Measurements from ENCODE around the gene EXOC4.
"Not testable (repeated sequence)": the region's sequence is repeated elsewhere in the genome, so short reads cannot be mapped to it uniquely, and the experiment has no call there.

The EXOC4 gene

DNA sequence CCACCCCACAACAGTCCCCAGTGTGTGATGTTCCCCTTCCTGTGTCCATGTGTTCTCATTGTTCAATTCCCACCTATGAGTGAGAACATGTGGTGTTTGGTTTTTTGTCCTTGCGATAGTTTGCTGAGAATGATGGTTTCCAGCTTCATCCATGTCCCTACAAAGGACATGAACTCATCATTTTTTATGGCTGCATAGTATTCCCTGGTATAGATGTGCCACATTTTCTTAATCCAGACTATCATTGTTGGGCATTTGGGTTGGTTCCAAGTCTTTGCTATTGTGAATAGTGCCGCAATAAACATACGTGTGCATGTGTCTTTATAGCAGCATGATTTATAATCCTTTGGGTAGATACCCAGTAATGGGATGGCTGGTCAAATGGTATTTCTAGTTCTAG is 26.1 kb downstream of the EXOC4 start:
- DNase-seq: not testable (repeated sequence)

DNA sequence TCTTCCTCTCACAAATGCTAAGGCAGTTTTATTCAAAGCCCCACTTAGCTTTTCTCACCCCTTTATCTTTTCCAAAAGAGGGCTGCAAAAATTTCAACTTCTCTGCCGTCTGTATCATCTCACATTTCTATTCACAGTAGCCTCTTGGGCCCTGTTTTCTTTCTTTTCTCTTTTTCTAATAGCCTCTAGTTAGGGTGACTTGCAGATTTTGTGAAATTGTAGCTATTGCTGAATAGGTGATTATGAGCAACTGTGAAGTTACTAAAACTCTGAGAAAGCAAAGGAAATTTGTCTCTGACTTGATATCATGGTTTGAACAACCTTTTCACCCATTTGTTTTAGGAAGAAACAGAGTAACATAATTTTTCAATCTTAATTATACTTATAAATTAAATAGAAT is 29.2 kb downstream of the EXOC4 start:
- DNase-seq: no peak

GRCh38 chr7:133284092-133284491 is 31.2 kb downstream of the EXOC4 start:
- no peak for DNase-seq

- no peak for DNase-seq
Observed at GRCh38 chr7:133288970-133289369, 36.1 kb downstream of the EXOC4 start.

DNA sequence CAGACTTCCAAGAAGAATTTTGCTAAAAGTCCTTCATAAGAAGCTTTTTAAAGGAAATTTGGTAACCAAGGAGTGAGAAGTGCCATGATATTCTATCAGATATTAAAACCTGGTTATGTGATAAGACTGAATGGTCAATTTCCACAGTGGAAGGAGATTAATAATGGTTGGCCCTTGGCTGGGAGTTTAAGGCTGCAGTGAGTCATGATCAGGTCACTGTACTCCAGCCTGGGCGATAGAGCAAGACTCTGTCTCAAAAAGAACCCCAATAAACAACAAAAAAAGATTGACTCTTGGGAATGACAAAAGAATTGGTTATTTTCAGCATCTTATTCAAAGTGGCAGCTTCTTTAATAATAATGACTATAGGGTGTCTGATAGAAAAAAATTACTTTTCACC is 37.2 kb downstream of the EXOC4 start:
- no peak for DNase-seq

- DNase-seq: no peak
Observed at GRCh38 chr7:133290676-133291333, 37.9 kb downstream of the EXOC4 start.

DNA sequence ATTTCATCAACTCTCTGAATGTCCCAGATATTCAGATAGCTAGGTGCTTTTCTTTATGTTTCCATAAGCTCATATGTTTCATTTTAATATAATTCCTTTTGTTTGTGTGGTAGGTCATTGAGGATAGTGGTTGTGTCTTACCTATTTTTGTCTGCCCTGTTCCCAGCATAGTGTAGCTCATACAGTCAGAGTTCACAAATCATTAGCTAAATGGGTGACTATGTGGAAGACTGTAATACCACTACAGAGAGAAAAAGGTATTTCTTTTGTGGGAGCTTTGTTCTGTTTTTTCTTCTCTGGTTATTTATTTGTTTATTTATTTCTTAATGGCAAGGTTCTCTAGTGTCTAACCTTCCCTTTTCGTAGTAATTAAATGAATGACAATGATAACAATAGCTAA is 39.8 kb downstream of the EXOC4 start:
- DNase-seq: no peak

- no peak for DNase-seq
Observed at GRCh38 chr7:133293384-133294160, 40.7 kb downstream of the EXOC4 start.

- no peak for DNase-seq
Observed at GRCh38 chr7:133294234-133294633, 41.4 kb downstream of the EXOC4 start.

- no peak for DNase-seq
Observed at GRCh38 chr7:133295484-133295883, 42.6 kb downstream of the EXOC4 start.

GRCh38 chr7:133297093-133297492 is 44.2 kb downstream of the EXOC4 start:
- no peak for DNase-seq

DNA sequence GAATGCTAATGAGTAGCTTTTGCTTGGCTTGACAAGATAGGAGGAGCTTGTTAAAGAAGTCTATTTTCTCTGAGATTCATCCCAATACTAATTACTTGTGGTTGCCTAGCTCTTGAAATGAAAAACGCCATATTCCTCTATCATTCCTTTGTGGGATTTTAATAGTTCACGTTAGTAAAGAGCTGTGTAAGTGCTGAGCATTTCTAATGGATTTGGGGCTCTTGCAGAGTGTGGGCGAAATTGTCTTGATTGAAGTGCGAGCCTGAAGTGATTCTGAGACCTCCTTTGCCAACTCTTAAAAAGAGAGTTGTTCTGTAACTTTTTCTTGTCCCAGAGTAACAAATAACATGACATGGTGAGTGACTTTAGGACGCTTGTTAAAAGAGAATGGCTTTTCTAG is 45.2 kb downstream of the EXOC4 start:
- DNase-seq: no peak

- DNase-seq: no peak
Observed at GRCh38 chr7:133299676-133300075, 46.8 kb downstream of the EXOC4 start.

GRCh38 chr7:133300088-133300487 is 47.2 kb downstream of the EXOC4 start:
- no peak for DNase-seq

DNA sequence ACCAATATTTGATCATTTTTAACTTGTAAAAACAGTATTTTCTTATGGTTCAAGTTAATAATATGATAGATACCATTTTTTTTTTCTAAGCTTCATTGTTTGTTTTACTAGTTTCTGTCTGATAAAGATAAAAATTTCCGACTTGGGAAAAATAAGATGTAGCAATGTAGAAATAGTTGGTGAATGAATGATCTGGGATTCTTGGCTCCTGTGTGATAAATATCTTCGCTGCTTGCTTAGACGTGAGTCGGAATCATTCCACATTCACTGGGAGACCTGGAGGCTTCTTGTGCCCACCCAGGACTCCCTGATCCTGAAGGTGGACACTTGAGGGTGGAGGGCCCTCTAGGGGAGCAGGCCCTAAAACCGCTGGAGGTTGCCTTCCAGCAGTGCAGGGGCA is 47.9 kb downstream of the EXOC4 start:
- no peak for DNase-seq

DNA sequence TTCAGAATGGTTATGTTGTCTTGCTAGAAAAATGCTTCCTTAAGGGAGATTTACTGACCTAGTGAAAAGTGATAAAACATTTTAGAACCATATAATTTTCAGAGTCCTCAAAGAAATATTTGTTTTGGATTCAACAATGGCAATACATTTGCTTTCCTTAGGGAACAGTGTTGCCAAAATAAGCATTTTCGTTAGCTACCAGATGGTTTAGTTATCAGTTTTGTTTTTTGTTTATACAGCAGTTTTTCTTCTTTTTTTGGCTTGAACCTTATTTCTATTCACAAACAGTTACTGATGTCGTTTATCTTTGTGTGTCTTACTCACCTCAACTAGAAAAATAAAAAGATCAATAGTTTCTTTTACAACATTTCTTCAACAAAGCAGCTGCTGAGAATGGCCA is 48.6 kb downstream of the EXOC4 start:
- DNase-seq: no peak

DNA sequence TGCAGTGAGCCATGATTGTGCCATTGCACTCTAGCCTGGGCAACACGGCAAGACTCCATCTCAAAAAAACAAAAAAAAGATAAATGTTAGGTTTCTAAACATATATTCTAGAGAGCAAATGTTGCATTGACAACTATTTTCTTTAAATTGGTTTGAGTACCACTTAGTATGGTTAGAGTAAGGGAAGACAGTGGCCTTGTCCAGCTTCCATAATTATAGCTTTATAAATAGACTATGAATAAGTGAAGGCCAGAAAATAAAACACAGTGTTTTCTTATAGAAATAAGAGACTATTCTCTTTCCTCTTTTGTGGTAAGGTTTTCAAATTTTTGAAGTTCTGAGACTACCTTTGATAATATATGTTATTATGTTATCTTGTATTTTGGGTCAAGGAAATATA is 50.5 kb downstream of the EXOC4 start:
- DNase-seq: no peak

DNA sequence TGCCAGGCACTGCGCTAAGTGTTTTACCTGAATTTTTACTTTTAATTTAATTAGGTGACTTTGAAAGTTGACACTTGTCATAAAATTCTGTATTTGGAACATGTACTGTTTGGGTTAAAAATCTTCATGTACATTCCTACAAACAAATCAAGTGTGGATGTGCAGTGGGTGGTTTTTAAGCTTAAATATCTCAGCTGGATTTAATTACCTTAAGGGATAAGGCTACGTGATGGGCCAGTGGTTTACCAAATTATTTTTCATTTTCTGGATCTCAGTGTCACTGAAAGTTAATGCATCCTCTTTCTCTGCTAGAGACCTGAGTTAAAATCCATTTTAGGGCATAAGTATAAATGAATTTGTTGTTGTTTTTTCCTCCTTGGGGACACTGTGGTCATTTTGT is 51.1 kb downstream of the EXOC4 start:
- DNase-seq: no peak

- no peak for DNase-seq
Observed at GRCh38 chr7:133309333-133309732, 56.5 kb downstream of the EXOC4 start.

GRCh38 chr7:133310232-133310862 is 57.5 kb downstream of the EXOC4 start:
- no peak for DNase-seq

DNA sequence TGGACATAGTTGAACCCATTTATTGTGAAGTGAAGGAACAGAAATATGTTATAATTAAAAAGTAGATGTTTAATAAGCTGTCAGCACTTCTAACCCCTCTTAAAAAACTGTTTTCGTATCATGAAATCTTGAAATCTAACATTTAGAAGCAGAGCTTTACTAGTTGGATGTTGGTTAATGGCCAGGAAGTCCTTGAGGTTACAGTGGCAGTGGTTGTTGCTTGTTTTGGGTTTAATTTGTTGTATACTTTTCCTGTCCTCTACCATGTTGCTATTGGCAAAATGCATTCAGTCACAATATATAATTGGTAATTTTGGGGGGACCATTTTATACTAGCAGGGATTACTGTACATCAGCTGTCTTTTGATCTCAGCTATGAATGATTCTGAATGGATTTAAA is 60.7 kb downstream of the EXOC4 start:
- no peak for DNase-seq

DNA sequence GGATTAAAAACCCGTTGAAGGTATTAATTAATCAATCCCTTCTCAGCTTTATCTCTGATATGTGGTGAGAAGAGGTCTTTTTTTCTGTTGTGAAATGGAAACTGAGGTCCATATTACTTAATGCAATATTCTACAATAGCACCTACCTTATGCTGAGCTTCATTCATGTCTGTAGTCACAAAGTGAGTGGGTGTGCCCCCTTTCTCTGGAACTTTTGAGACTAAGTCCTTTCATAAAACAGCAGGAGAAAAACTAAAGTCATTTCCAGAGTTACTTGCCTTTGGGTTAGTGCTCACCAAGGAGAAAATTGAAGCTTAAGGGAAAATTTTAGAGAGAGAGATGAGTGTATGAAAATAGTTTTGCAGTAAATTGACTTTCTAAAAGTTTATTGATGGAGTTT is 61.2 kb downstream of the EXOC4 start:
- no peak for DNase-seq

DNA sequence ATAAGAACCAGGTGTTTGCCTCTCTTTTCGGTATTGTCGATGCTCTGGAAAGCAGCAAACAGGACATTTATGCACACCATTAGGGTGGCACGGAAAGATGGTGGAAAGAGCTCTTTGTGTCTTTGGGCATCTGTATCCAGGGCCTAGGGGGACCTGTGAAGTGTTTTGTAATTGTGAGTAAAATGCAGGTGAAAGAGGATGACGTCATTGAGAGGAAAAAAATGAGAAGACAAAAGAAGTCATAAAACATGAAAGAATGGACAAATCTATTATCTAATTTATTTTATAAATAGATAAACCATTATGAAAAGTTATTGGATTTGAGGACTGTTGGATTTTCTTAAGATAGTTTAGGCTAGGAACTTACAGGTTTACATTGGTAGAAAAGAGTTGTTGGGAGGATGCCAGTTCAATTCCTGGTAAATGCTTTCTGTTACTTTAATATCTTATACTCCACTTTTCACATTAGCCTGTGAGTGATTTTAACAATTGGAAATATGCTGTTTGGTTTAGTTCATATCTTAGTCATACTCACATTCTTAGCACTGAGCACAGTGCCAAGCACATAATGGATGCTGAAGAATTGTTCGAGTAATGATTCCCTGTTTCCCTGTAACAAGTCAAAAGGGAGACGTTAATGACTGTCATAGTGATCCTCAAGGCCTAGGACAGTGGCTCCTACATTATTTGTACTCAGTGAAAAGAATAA is 62.6 kb downstream of the EXOC4 start:
- no peak for DNase-seq

- no peak for DNase-seq
Observed at GRCh38 chr7:133319842-133320241, 67.0 kb downstream of the EXOC4 start.

Measured in stimulated activated CD8-positive, alpha-beta memory T cell treated with anti-CD3 and anti-CD28 coated beads, Interleukin-4, amount 100 ng/mL, for 48 hours (primary cell).